MM.1S (cell line): ENCODE data around the gene DGKG.

ENCODE experiments used
- DNase-seq: peaks from one replicate; pipeline ENCODE4 v3.0.0-alpha.2; 2015
- H2AFZ ChIP-seq: fragments of 300-600 bp; sonication (generic); 2 replicates; pipeline ENCODE4 v1.6.0; 2016; ENCODE audit warnings: antibody characterized with exemption, low read length
- H3F3A ChIP-seq: fragments of 300-600 bp; sonication (generic); 2 replicates; pipeline ENCODE4 v1.6.1; 2016; ENCODE audit warnings: mild to moderate bottlenecking, antibody characterized with exemption, low read length, moderate library complexity, mixed read lengths; ENCODE audit not compliant: insufficient read depth
- H3K27ac ChIP-seq: fragments of 300-600 bp; sonication (generic); 2 replicates; pipeline ENCODE4 v1.5.1; 2016; ENCODE audit warnings: mild to moderate bottlenecking, low read length
- H3K27me3 ChIP-seq: fragments of 300-600 bp; sonication (generic); replicated peaks from 2 replicates; pipeline ENCODE4 v1.6.0; 2016; ENCODE audit warnings: low read length; ENCODE audit not compliant: insufficient read depth
- H3K36me3 ChIP-seq: fragments of 300-600 bp; sonication (generic); replicated peaks from 2 replicates; pipeline ENCODE4 v1.6.1; 2016; ENCODE audit warnings: mild to moderate bottlenecking, low read length, mixed read lengths; ENCODE audit not compliant: insufficient read depth
- H3K4me1 ChIP-seq: fragments of 300-600 bp; sonication (generic); 2 replicates; pipeline ENCODE4 v1.6.1; 2016; ENCODE audit warnings: low read length, mixed read lengths
- H3K4me2 ChIP-seq: fragments of 300-600 bp; sonication (generic); 2 replicates; pipeline ENCODE4 v1.6.0; 2016; ENCODE audit warnings: low read depth, low read length
- H3K4me3 ChIP-seq: fragments of 300-600 bp; sonication (generic); 2 replicates; pipeline ENCODE4 v1.5.1; 2016; ENCODE audit warnings: low read length, mixed read lengths
- H3K79me2 ChIP-seq: fragments of 300-600 bp; sonication (generic); 2 replicates; pipeline ENCODE4 v1.6.1; 2016; ENCODE audit warnings: mixed run types, low read length, mixed read lengths
- H3K9ac ChIP-seq: fragments of 300-600 bp; sonication (generic); 2 replicates; pipeline ENCODE4 v1.6.1; 2016; ENCODE audit warnings: low read length, mixed read lengths
- H3K9me2 ChIP-seq: fragments of 300-600 bp; sonication (generic); replicated peaks from 2 replicates; pipeline ENCODE4 v1.6.1; 2016; ENCODE audit warnings: mild to moderate bottlenecking, low read length, mixed read lengths; ENCODE audit not compliant: insufficient read depth
- H3K9me3 ChIP-seq: fragments of 300-600 bp; sonication (generic); replicated peaks from 2 replicates; pipeline ENCODE4 v1.6.1; 2016; ENCODE audit warnings: mild to moderate bottlenecking, low read length, mixed read lengths; ENCODE audit not compliant: insufficient read depth
- H4K20me1 ChIP-seq: fragments of 300-600 bp; sonication (generic); 2 replicates; pipeline ENCODE4 v1.6.1; 2016; ENCODE audit warnings: mild to moderate bottlenecking, low read length, moderate library complexity, mixed read lengths; ENCODE audit not compliant: insufficient read depth
- EZH2 ChIP-seq: fragments of 300-600 bp; sonication (generic); optimal IDR thresholded peaks from 2 replicates; pipeline ENCODE3; 2017; ENCODE audit warnings: low read depth, mild to moderate bottlenecking, antibody characterized with exemption, low read length, mixed read lengths
- EZH2phosphoT487 ChIP-seq: fragments of 300-600 bp; sonication (generic); IDR thresholded peaks from 2 replicates; pipeline ENCODE4 v1.6.1; 2018; ENCODE audit warnings: antibody characterized with exemption, low read length
- TF ChIP-seq, protein P1 (sequence below): fragments of 300-600 bp; sonication (generic); IDR thresholded peaks from 2 replicates; pipeline ENCODE4 v1.5.1; 2016; ENCODE audit warnings: antibody characterized with exemption, low read length, mixed read lengths

DGKG gene

DNA sequence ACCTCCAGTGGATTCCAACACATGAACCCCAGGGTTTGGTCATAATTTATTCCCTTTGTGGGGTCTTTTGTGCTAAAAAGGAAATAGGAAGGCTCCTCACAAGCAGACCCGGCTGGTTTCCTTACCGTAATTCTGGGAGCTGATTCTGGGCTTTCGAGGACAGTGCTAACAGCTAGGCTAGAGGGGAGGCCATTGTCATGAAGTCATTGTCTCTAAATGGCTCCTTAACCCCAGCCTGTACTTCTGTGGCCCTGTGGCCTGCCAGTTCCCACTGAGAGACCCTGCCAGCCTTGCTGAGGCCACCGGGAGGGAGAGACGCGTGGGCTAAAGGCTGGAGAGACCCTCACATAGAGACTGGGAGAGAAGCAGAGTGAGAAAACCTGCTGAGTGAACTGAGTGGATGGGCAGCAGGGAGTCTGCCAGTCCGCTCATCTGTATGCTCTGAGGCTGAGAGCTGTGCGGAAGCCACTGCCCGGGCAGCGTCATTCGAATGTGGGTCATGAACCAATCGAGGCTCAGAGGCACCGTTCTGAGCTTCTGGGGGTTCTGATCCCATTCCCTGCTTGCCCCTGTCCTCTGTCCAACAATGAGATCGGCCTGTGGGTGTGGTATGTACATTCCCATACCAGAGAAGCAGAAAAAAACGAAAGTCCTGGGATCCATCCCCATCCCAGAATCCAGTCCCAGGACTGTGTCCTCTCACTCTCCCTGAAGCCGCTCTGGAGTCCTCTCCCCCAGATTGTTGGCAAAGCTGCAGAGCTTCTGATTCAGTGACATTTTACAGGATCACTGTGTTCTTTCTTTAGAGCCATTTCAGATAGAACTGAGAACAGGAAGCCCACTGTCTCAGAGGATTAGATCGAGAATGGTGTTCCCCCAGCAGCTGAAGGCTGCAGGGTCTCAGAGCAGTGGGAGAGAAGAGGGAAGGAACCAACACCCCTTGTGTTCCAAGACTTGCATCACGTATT is 21.3 kb upstream of the DGKG start:
- no peak for DNase-seq
- H3K27ac ChIP-seq, result no peak overlapping the region

DNA sequence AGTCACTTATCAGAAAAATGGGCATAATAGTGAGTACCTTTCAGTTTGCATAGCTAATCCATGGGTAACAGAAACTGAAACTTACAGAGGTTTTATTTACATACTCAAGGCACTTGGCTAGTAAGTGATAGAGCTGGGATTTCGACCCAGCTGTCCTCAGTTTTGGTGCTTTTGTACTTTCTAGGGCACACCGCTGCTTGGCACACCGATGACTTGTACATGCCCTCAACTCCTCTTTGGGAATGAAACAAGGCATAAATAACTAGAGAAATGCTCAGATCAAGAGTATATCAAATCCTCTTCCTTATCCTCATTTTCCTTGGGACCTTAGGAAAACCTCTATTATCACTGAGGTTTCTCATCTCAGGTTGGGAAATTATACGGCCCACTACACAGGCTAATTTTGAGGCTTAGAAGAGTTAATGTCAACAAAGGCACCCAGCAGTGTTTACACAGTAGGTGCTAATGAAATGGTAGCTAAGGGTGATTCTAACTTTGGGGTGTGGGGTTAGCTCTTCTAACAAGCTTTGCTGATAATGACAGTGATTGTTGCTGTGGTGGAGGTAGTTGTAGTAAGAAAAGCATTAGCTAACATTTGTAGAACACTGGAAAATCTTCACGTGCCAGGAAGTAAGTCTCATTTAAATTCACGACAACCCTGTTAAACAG is 20.3 kb upstream of the DGKG start:
- H3K36me3 ChIP-seq, result no peaks in the 10 kb centered on the region
- peak overlapping the region; percentile 18; the same call in 1 of the 2 replicates for H3K27ac ChIP-seq
- peaks cover 17% of the 10 kb centered on the region for H3K4me1 ChIP-seq
- peak overlapping the region; percentile 30 for H3K4me3 ChIP-seq
- TF ChIP-seq, protein P1, sequence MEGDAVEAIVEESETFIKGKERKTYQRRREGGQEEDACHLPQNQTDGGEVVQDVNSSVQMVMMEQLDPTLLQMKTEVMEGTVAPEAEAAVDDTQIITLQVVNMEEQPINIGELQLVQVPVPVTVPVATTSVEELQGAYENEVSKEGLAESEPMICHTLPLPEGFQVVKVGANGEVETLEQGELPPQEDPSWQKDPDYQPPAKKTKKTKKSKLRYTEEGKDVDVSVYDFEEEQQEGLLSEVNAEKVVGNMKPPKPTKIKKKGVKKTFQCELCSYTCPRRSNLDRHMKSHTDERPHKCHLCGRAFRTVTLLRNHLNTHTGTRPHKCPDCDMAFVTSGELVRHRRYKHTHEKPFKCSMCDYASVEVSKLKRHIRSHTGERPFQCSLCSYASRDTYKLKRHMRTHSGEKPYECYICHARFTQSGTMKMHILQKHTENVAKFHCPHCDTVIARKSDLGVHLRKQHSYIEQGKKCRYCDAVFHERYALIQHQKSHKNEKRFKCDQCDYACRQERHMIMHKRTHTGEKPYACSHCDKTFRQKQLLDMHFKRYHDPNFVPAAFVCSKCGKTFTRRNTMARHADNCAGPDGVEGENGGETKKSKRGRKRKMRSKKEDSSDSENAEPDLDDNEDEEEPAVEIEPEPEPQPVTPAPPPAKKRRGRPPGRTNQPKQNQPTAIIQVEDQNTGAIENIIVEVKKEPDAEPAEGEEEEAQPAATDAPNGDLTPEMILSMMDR, result no peak
- TF ChIP-seq EZH2phosphoT487 (no peak), EZH2 (no peak)
- peaks cover 11% of the 10 kb centered on the region for H3F3A ChIP-seq
- peak overlapping the region; percentile 1; the same call in 1 of the 2 replicates for H3K9ac ChIP-seq
- no peaks in the 10 kb centered on the region for H3K79me2 ChIP-seq
- H3K9me3 ChIP-seq, result no peaks in the 10 kb centered on the region
- peak overlapping the region; percentile 61 for H3K4me2 ChIP-seq
- peak; percentile 89 for DNase-seq
- H3K9me2 ChIP-seq, result no peaks in the 10 kb centered on the region
- H4K20me1 ChIP-seq, result no peaks in the 10 kb centered on the region
- H2AFZ ChIP-seq, result peak overlapping the region; percentile 24
- H3K27me3 ChIP-seq, result no peaks in the 10 kb centered on the region

More for the DNA sequence above, 21.3 kb upstream of the DGKG start:
- Histone ChIP-seq H4K20me1 (no peaks in the 10 kb centered on the region), H3F3A (peaks cover 11% of the 10 kb centered on the region), H3K4me3 (no peak overlapping the region), H3K79me2 (no peaks in the 10 kb centered on the region), H3K4me1 (peaks cover 17% of the 10 kb centered on the region), H3K27me3 (no peaks in the 10 kb centered on the region), H2AFZ (0 out of 2 replicates have a peak overlapping the region, but pooled peaks have one; percentile 24), H3K36me3 (no peaks in the 10 kb centered on the region), H3K9me2 (no peaks in the 10 kb centered on the region), H3K9me3 (no peaks in the 10 kb centered on the region), H3K4me2 (no peak overlapping the region), H3K9ac (no peak overlapping the region)
- TF ChIP-seq, protein P1, result no peak
- no peak for TF ChIP-seq EZH2
- TF ChIP-seq EZH2phosphoT487, result no peak

DNA sequence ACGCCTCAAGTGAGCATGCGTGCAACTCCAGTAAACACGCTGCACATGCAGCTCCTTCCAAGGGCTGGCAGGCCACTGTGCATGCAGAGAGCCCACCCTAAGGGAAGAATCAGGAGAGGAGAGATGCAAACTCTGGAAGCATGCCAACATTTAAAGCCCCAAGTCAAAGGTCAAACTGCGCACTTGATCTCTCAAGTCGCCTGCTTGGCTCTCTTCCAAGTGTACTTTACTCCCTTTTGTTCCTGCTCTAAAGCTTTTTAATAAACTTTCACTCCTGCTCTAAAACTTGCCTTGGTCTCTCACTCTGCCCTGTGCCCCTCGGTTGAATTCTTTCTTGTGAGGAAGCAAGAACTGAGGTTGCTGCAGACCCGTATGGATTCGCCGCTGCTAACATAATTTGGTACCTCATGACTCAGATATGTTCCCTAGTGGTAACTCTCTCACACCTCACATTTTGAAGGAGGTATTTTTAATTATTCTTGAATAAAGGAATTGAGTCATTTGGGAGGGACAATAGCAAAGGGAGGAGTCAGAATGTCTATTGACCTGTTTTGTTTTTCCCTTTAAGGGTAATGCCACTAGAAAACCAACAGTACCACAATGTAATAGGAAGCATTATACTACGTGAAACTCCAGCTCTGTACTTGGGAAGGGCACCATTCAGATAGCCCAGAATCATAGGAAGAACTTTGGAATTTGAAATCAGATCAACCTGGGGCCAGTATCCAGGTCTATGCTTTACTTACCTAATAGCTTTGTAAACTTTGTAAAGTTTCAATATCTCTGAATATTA is 19.6 kb upstream of the DGKG start:
- Histone ChIP-seq H3K9ac (no peak overlapping the region), H3K27me3 (no peaks in the 10 kb centered on the region), H3K4me2 (peak overlapping the region; percentile 61), H3K4me3 (peak overlapping the region; percentile 30), H3K9me2 (no peaks in the 10 kb centered on the region), H3F3A (peaks cover 11% of the 10 kb centered on the region), H3K79me2 (no peaks in the 10 kb centered on the region), H3K9me3 (no peaks in the 10 kb centered on the region), H3K36me3 (no peaks in the 10 kb centered on the region), H3K4me1 (peaks cover 17% of the 10 kb centered on the region), H4K20me1 (no peaks in the 10 kb centered on the region), H2AFZ (peak overlapping the region; percentile 24; the same call in 1 of the 2 replicates), H3K27ac (peak overlapping the region; percentile 18; the same call in 1 of the 2 replicates)
- peak; percentile 21 for DNase-seq
- TF ChIP-seq EZH2phosphoT487 (no peak), EZH2 (no peak)
- TF ChIP-seq, protein P1, result no peak
